ENCODE results near the gene CHEK2.
"Not testable (repeated sequence)": the region's sequence is repeated elsewhere in the genome, so short reads cannot be mapped to it uniquely, and the experiment has no call there.

CHEK2 gene

GRCh38 chr22:28711341-28711740, 30.3 kb downstream of the CHEK2 start:
- DNase-seq (ENCODE audit: extremely low spot score) = no peak
- ChIA-PET CTCF (no interaction called here), POLR2A (no interaction called here)
- TF ChIP-seq BHLHE40 (IDR thresholded peaks at IDR 0.05; ENCODE audit: borderline replicate concordance) = no peak
- no peak for TF ChIP-seq FOXM1 (IDR thresholded peaks at IDR 0.05; ENCODE audit: borderline replicate concordance)
- TF ChIP-seq ZNF384 (IDR thresholded peaks at IDR 0.05) = no peak
- TF ChIP-seq NFRKB (IDR thresholded peaks at IDR 0.05) = no peak
- no peak for TF ChIP-seq FOXK2 (IDR thresholded peaks at IDR 0.05)
- no peak for TF ChIP-seq CTBP1 (IDR thresholded peaks at IDR 0.05; ENCODE audit: borderline replicate concordance)
- no peak for TF ChIP-seq SP1 (IDR thresholded peaks at IDR 0.05)
- TF ChIP-seq FOXA1 (IDR thresholded peaks at IDR 0.05) = no peak
- TF ChIP-seq ELF4 (IDR thresholded peaks at IDR 0.05) = no peak
- TF ChIP-seq HDGF (IDR thresholded peaks at IDR 0.05; ENCODE audit: borderline replicate concordance) = no peak
- TF ChIP-seq ARNT (IDR thresholded peaks at IDR 0.05) = no peak
- no peak for TF ChIP-seq LEF1 (IDR thresholded peaks at IDR 0.05; ENCODE audit: borderline replicate concordance)
- no peak for TF ChIP-seq TARDBP (IDR thresholded peaks at IDR 0.05)
- no peak for TF ChIP-seq SUZ12 (IDR thresholded peaks at IDR 0.05)

GRCh38 chr22:28710576-28711191, 30.9 kb downstream of the CHEK2 start:
- ChIA-PET CTCF (no interaction called here), POLR2A (no interaction called here)
- DNase-seq (ENCODE audit: extremely low spot score) = no peak

GRCh38 chr22:28710107-28710506, 31.5 kb downstream of the CHEK2 start:
- CTCF ChIA-PET = no interaction called here
- POLR2A ChIA-PET = interaction anchor here (0.6 kb wide), 1 partner anchor 31 kb away, joined by 3 read pairs; no protein-coding TSS in a partner anchor
- DNase-seq (ENCODE audit: extremely low spot score) = no peak
- TF ChIP-seq NFRKB (IDR thresholded peaks at IDR 0.05) (no peak), SP1 (IDR thresholded peaks at IDR 0.05) (no peak), TARDBP (IDR thresholded peaks at IDR 0.05) (no peak), HDGF (IDR thresholded peaks at IDR 0.05; ENCODE audit: borderline replicate concordance) (no peak), FOXA1 (IDR thresholded peaks at IDR 0.05) (no peak), ZNF384 (IDR thresholded peaks at IDR 0.05) (no peak), ARNT (IDR thresholded peaks at IDR 0.05) (no peak), LEF1 (IDR thresholded peaks at IDR 0.05; ENCODE audit: borderline replicate concordance) (no peak), FOXK2 (IDR thresholded peaks at IDR 0.05) (no peak), L3MBTL2 (conservative IDR thresholded peaks at IDR 0.05) (no peak), FOXM1 (IDR thresholded peaks at IDR 0.05; ENCODE audit: borderline replicate concordance) (no peak), PKNOX1 (IDR thresholded peaks at IDR 0.05) (no peak), SUZ12 (IDR thresholded peaks at IDR 0.05) (no peak), ELF4 (IDR thresholded peaks at IDR 0.05) (no peak), BHLHE40 (IDR thresholded peaks at IDR 0.05; ENCODE audit: borderline replicate concordance) (no peak), CTBP1 (IDR thresholded peaks at IDR 0.05; ENCODE audit: borderline replicate concordance) (no peak)

More at GRCh38 chr22:28710576-28711191, 30.9 kb downstream of the CHEK2 start:
- TF ChIP-seq L3MBTL2 (conservative IDR thresholded peaks at IDR 0.05) (no peak), CTBP1 (IDR thresholded peaks at IDR 0.05; ENCODE audit: borderline replicate concordance) (no peak), FOXK2 (IDR thresholded peaks at IDR 0.05) (no peak), SP1 (IDR thresholded peaks at IDR 0.05) (no peak)

GRCh38 chr22:28706845-28707244, 34.8 kb downstream of the CHEK2 start:
- POLR2A ChIA-PET = interaction anchor here (0.6 to 0.9 kb wide), 2 partner anchors 9 to 37 kb away, joined by 3 read pairs; no protein-coding TSS in a partner anchor
- no peak for DNase-seq (ENCODE audit: extremely low spot score)
- CTCF ChIA-PET = interaction anchor here (0.7 to 1.0 kb wide), 2 partner anchors 9 kb away, joined by 3 to 5 read pairs; no protein-coding TSS in a partner anchor
- TF ChIP-seq L3MBTL2 (conservative IDR thresholded peaks at IDR 0.05) (no peak), SP1 (IDR thresholded peaks at IDR 0.05) (no peak), FOXK2 (IDR thresholded peaks at IDR 0.05) (no peak), PKNOX1 (IDR thresholded peaks at IDR 0.05) (no peak), FOXA1 (IDR thresholded peaks at IDR 0.05) (no peak), FOXM1 (IDR thresholded peaks at IDR 0.05; ENCODE audit: borderline replicate concordance) (no peak), TARDBP (IDR thresholded peaks at IDR 0.05) (no peak), ELF4 (IDR thresholded peaks at IDR 0.05) (no peak), BHLHE40 (IDR thresholded peaks at IDR 0.05; ENCODE audit: borderline replicate concordance) (no peak), CTBP1 (IDR thresholded peaks at IDR 0.05; ENCODE audit: borderline replicate concordance) (no peak), LEF1 (IDR thresholded peaks at IDR 0.05; ENCODE audit: borderline replicate concordance) (no peak), SUZ12 (IDR thresholded peaks at IDR 0.05) (no peak), NFRKB (IDR thresholded peaks at IDR 0.05) (no peak), ZNF384 (IDR thresholded peaks at IDR 0.05) (no peak), ARNT (IDR thresholded peaks at IDR 0.05) (no peak), HDGF (IDR thresholded peaks at IDR 0.05; ENCODE audit: borderline replicate concordance) (no peak)

DNA sequence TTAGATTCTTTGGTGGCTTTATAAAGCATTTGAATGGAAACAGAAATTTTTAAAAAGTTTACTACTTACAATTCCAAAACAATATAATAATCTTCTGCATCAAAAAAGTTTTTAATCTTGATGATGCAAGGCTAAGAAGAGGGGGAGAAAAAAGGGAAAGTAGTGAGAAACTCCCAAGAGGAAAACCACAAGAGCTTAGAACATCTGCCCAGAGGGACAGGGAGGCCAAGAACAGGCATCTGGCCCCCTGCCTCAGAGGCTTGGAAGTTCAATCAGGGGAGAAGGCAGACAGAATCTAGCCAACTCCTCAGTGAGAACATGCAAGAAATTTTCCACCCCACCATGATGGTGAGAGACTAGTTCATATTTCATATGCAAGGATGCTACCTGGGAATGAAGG, 38.2 kb downstream of the CHEK2 start:
- ChIA-PET POLR2A (no interaction called here), CTCF (no interaction called here)
- DNase-seq (ENCODE audit: extremely low spot score) = no peak
- TF ChIP-seq NFRKB (IDR thresholded peaks at IDR 0.05) (no peak), CTBP1 (IDR thresholded peaks at IDR 0.05; ENCODE audit: borderline replicate concordance) (no peak), LEF1 (IDR thresholded peaks at IDR 0.05; ENCODE audit: borderline replicate concordance) (no peak), ELF4 (IDR thresholded peaks at IDR 0.05) (no peak), FOXA1 (IDR thresholded peaks at IDR 0.05) (no peak), BHLHE40 (IDR thresholded peaks at IDR 0.05; ENCODE audit: borderline replicate concordance) (no peak), FOXM1 (IDR thresholded peaks at IDR 0.05; ENCODE audit: borderline replicate concordance) (no peak), FOXK2 (IDR thresholded peaks at IDR 0.05) (no peak), SUZ12 (IDR thresholded peaks at IDR 0.05) (no peak), ARNT (IDR thresholded peaks at IDR 0.05) (no peak), SP1 (IDR thresholded peaks at IDR 0.05) (no peak), ZNF384 (IDR thresholded peaks at IDR 0.05) (no peak), HDGF (IDR thresholded peaks at IDR 0.05; ENCODE audit: borderline replicate concordance) (no peak), L3MBTL2 (conservative IDR thresholded peaks at IDR 0.05) (no peak), TARDBP (IDR thresholded peaks at IDR 0.05) (no peak)

DNA sequence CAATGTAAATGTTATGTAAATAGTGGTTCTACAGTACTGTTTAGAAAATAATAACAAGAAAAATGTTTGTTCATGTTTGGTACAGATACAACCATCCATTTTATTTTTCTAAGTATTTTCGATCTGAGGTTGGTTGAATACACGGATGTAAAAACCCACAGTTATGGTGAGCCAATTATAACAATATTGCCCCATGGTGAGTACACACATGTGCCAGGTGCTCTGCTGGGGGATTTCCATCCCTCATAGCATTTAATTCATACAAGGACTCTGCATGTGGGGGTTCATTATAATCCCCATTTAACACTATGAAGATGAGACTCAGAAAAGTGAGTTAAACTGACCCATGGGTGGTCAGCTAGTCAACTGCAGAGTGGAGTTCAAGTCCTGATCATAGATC, 38.7 kb downstream of the CHEK2 start:
- no peak for TF ChIP-seq FOXK2 (IDR thresholded peaks at IDR 0.05)
- no peak for TF ChIP-seq HDGF (IDR thresholded peaks at IDR 0.05; ENCODE audit: borderline replicate concordance)
- TF ChIP-seq ZNF384 (IDR thresholded peaks at IDR 0.05) = no peak
- no peak for TF ChIP-seq L3MBTL2 (conservative IDR thresholded peaks at IDR 0.05)
- TF ChIP-seq FOXM1 (IDR thresholded peaks at IDR 0.05; ENCODE audit: borderline replicate concordance) = no peak
- no peak for TF ChIP-seq PKNOX1 (IDR thresholded peaks at IDR 0.05)
- no peak for TF ChIP-seq LEF1 (IDR thresholded peaks at IDR 0.05; ENCODE audit: borderline replicate concordance)
- TF ChIP-seq ELF4 (IDR thresholded peaks at IDR 0.05) = no peak
- TF ChIP-seq BHLHE40 (IDR thresholded peaks at IDR 0.05; ENCODE audit: borderline replicate concordance) = no peak
- CTCF ChIA-PET = no interaction called here
- no peak for DNase-seq (ENCODE audit: extremely low spot score)
- POLR2A ChIA-PET = no interaction called here

GRCh38 chr22:28693041-28693760, 48.4 kb downstream of the CHEK2 start:
- CTCF ChIA-PET; DNase-seq (ENCODE audit: extremely low spot score); POLR2A ChIA-PET: not testable (repeated sequence)

DNA sequence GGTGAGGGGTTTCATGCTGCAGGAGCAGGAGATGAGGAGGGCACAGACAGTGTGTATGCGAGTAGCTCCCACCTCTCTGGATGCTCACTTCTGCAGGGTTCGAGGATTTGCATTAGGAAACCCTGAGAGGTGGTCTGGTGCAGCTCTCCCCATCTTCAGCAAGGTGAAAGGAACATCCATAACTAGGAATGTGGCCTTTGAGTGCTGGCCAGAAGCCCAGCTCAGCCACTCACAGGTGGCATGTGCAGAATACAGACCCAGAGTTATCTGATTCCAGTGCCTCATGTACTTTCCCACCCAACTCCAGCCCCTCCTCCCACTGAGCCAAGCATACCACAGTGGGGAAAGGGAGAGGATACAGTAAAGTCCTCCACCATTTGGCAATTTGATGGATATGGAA, 51.8 kb downstream of the CHEK2 start:
- POLR2A ChIA-PET; DNase-seq (ENCODE audit: extremely low spot score); CTCF ChIA-PET: not testable (repeated sequence)

- DNase-seq (ENCODE audit: extremely low spot score); CTCF ChIA-PET; POLR2A ChIA-PET: not testable (repeated sequence)
These were observed 58.7 kb downstream of the CHEK2 start for GRCh38 chr22:28682966-28683365.
